ENCODE results near the gene PSMD3. TPM values are rescaled to one million over a fixed set of nuclear protein-coding genes. Genes with fewer than 3 reads are reported as not detected.
A peak's percentile ranks its signal among the peaks of the same experiment; 100 is the strongest.

The PSMD3 gene
- total RNA-seq, 4 donors from 2014 or later, result 62.0 to 158 (median 84.7) TPM

GRCh38 chr17:40038882-40039513 lies 58.4 kb downstream of the PSMD3 start:
- intact Hi-C loops (cut with DNase I; ENCODE audit: low total_unique reads), result no loop called here
- no peak overlapping the region for H3K4me3 ChIP-seq

GRCh38 chr17:40041196-40041595 lies 60.6 kb downstream of the PSMD3 start:
- TF ChIP-seq CTCF (IDR thresholded peaks at IDR 0.05) (no peak), POLR2A (IDR thresholded peaks at IDR 0.05) (no peak)
- intact Hi-C loops (cut with DNase I; ENCODE audit: low total_unique reads), result no loop called here
- H3K27me3 ChIP-seq, result no peaks in the 10 kb centered on the region
- H3K36me3 ChIP-seq, result no peaks in the 10 kb centered on the region
- H3K4me3 ChIP-seq, result no peak overlapping the region
- DNase-seq, result no peak
- no peaks in the 10 kb centered on the region for H3K4me1 ChIP-seq
- H3K9me3 ChIP-seq, result no peaks in the 10 kb centered on the region
- H3K27ac ChIP-seq, result no peak overlapping the region

More at GRCh38 chr17:40038882-40039513, 58.4 kb downstream of the PSMD3 start:
- Histone ChIP-seq H3K27me3 (no peaks in the 10 kb centered on the region), H3K36me3 (no peaks in the 10 kb centered on the region), H3K4me1 (no peaks in the 10 kb centered on the region), H3K27ac (peak overlapping the region; percentile 83 to 86), H3K9me3 (no peaks in the 10 kb centered on the region)
- TF ChIP-seq CTCF (IDR thresholded peaks at IDR 0.05) (peak; percentile 81 to 86 (median 83)), POLR2A (IDR thresholded peaks at IDR 0.05) (no peak)
- DNase-seq, result peak; percentile 88 to 92

Small RNAs within 50 kb of the gene (microRNA-seq; reads per million reads assigned to microRNA genes)
- 1.5 reads per million for gene MIR6884 (ENCODE audit: borderline microRNAs expressed, borderline replicate concordance)

Small RNAs within 50 kb of the gene (small RNA-seq; reads per million reads assigned to genes)
- 865 reads per million, percentile 97 among the genes with 10 or more reads in this experiment for gene SNORD124

Other genes starting within 250 kb of the PSMD3 start
- 10 to 100 TPM in 1 of 4 donors, 1 to 10 TPM in 2, under 1 TPM in 1; 0.51 to 14.3 (median 5.6) TPM for gene GRB7, start 242.9 kb upstream of the PSMD3 start, total RNA-seq
- gene IKZF3, start 116.5 kb upstream of the PSMD3 start, total RNA-seq, result 1 to 10 TPM in 3 of 4 donors, under 1 TPM in 1; 0.88 to 2.1 (median 1.6) TPM
- gene ZPBP2, start 112.6 kb upstream of the PSMD3 start, total RNA-seq, result not detected
- gene GSDMB, start 62.2 kb upstream of the PSMD3 start, total RNA-seq, result 10 to 100 TPM in 2 of 4 donors, 1 to 10 TPM in 1, under 1 TPM in 1; 0.29 to 12.6 (median 6.4) TPM
- gene ORMDL3, start 53.2 kb upstream of the PSMD3 start, total RNA-seq, result 10 to 100 TPM; 15.9 to 71.5 (median 42.9) TPM
- gene LRRC3C, start 53.1 kb upstream of the PSMD3 start, total RNA-seq, result under 1 TPM in 1 of 4 donors, not detected in 3; 0.52 TPM
- gene GSDMA, start 17.8 kb upstream of the PSMD3 start, total RNA-seq, result under 1 TPM in 3 of 4 donors, not detected in 1; 0.18 to 0.35 (median 0.26) TPM
- gene CSF3, start 34.6 kb downstream of the PSMD3 start, total RNA-seq, result 1 to 10 TPM in 1 of 4 donors, under 1 TPM in 1, not detected in 2; 0.29 to 5.0 TPM
- 100 to 1,000 TPM in 1 of 4 donors, 10 to 100 TPM in 3; 17.6 to 111 (median 44.7) TPM for gene MED24, start 73.6 kb downstream of the PSMD3 start, total RNA-seq
- 100 to 1,000 TPM in 1 of 4 donors, 10 to 100 TPM in 3; 19.7 to 124 (median 63.1) TPM for gene THRA, start 82.2 kb downstream of the PSMD3 start, total RNA-seq
- 10 to 100 TPM in 1 of 4 donors, 1 to 10 TPM in 3; 2.0 to 92.1 (median 4.7) TPM for gene NR1D1, start 119.8 kb downstream of the PSMD3 start, total RNA-seq
- gene MSL1, start 141.2 kb downstream of the PSMD3 start, total RNA-seq, result 100 to 1,000 TPM in 1 of 4 donors, 10 to 100 TPM in 3; 51.0 to 151 (median 77.6) TPM
- 100 to 1,000 TPM in 2 of 4 donors, 10 to 100 TPM in 2; 33.2 to 166 (median 91.3) TPM for gene CASC3, start 159.7 kb downstream of the PSMD3 start, total RNA-seq
- 10 to 100 TPM in 1 of 4 donors, 1 to 10 TPM in 1, under 1 TPM in 2; 0.29 to 21.5 (median 2.0) TPM for gene RAPGEFL1, start 196.7 kb downstream of the PSMD3 start, total RNA-seq
- 10 to 100 TPM in 2 of 4 donors, 1 to 10 TPM in 2; 4.9 to 34.3 (median 8.6) TPM for gene WIPF2, start 238.5 kb downstream of the PSMD3 start, total RNA-seq